HG03045 (cell line): ENCODE measurements around the gene NDRG4.
A peak's percentile ranks its signal among the peaks of the same experiment; 100 is the strongest.

Source experiments
- ATAC-seq: cut with Tn5 transposase; IDR thresholded peaks from one replicate; pipeline ENCODE4 v1.9.1; 2021; ENCODE audit warnings: mild to moderate bottlenecking, moderate library complexity; ENCODE audit not compliant: unreplicated experiment

NDRG4 gene

DNA sequence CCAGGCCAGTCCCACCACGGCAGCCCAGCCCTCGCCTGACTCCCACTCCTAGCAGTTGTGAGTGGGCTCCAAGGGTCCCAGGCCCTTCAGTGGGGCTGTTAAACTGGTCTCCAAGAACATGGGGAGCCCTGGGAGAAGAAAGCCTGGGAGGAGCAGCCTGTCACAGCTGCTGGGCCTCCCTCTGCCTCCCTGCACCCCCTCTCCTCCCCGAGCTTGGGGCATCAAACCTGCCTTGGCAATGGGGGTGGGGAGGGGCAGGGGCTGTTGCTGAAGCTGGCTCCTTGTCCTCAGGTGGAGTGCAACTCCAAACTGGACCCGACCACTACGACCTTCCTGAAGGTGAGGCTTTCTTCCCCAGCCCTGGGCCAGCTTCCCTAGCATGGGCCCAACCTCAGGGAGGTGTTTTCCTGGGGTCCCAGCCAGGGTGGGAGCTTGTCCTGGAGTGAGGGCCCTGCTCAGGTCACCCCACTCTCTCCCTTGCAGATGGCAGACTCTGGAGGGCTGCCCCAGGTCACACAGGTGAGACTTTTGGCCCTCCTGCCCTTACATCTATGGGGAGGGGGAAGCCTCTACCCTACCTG, 8.8 kb downstream of the NDRG4 start:
- no peak for ATAC-seq

DNA sequence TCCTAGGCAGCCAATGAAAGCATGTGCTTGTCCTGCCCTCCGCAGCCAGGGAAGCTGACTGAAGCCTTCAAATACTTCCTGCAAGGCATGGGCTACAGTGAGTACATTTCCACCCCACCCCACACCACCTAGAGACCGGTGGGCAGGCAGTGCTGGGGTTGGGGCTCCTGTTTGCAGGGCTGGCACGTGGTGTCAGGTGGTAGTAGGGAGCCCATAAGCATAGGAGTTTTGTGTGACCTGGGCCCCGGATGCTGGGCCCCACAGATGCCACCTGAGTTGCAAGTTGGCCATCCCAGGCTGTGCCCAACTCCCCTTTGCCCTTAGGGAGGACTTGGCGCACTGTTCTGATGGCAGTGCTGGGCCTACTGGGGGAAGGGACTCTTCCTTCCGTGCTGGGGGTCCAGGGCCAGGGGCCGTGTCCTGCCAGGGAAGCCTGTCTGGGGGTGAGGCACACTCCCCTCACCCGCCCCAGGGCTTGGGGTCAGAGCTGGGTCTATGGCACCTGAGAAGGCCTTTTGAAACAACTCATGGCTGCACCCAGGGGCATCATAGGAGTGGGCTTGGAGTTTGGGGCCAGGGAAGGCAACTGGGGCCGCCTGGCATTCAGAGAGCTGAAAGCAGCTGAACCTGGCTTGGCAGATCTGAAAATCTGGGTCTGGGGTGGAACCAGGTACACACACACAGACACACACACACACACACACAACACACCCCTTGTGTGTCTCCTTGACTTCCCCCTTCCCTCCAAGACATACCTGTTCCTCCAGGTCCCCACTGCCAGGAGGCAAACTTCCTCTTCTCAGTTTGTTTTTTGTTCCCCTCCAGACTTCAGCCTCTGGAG, 9.5 kb downstream of the NDRG4 start:
- no peak for ATAC-seq

DNA sequence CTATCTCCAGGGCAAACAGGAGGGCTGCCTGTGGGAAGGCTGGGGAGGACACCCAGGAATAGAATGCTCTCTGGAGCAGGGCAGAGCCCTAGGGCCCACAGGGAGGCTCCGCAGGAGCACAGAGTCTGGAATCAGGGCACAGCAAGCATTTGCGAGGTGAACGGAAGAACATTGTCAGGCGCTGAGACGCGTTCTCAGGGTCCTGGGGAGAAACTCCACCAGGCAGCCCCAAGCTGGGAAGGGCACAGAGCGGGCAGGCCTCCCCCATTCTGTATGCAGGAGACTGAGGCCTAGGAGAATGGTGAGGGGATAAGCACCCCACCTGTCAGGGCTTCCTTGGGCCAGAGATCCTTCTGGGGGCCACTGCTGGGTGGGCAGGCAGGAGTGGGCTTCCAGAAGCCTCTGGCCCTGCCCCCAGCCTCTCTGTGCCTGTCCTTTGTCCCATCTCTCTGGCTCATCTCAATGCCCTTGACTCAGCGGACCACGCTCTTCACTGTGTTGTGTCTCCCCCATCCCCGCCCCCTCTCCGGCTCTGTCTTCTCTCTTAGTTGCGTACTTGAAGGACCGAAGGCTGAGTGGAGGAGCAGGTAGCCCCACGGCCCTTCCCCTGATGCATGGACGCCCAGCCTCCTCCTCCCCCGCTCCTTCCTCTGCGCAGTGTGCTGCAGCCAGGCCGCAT, 10.3 kb downstream of the NDRG4 start:
- no peak for ATAC-seq

DNA sequence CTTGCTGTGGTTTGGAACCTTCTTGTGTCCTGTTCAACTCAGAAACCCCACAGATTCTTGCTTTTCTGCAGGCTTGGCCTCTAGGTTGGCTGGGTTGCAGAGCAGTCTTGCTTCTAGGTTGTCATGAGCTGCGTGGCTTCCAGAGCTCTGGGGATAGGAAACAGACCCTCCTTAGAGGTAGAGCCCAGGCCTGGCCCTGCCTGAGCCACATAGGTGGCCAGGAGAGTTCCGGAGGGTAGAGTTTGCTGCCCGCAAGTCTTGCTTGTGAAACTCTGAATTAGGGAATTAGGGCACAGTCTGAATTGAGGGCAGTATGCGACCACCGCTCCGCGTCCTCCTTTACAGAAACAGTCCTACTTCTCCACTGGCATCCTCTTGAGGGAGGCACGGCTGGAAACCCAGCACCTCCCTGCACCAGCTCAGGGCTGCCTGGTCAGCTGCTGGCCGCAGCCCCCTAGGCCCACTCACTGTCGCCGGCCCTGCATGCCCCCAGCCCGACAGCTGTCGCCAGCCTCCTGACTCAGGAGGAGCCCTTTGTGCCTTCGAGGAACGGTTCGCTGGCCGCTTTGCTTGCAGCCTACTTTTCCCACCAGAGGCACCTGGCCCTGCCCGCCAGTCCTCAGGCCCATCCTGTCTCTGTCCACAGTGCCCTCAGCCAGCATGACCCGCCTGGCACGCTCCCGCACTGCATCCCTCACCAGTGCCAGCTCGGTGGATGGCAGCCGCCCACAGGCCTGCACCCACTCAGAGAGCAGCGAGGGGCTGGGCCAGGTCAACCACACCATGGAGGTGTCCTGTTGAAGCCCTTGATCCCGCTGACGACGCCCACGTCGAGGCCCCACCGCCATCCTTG, 11.1 kb downstream of the NDRG4 start:
- no peak for ATAC-seq

DNA sequence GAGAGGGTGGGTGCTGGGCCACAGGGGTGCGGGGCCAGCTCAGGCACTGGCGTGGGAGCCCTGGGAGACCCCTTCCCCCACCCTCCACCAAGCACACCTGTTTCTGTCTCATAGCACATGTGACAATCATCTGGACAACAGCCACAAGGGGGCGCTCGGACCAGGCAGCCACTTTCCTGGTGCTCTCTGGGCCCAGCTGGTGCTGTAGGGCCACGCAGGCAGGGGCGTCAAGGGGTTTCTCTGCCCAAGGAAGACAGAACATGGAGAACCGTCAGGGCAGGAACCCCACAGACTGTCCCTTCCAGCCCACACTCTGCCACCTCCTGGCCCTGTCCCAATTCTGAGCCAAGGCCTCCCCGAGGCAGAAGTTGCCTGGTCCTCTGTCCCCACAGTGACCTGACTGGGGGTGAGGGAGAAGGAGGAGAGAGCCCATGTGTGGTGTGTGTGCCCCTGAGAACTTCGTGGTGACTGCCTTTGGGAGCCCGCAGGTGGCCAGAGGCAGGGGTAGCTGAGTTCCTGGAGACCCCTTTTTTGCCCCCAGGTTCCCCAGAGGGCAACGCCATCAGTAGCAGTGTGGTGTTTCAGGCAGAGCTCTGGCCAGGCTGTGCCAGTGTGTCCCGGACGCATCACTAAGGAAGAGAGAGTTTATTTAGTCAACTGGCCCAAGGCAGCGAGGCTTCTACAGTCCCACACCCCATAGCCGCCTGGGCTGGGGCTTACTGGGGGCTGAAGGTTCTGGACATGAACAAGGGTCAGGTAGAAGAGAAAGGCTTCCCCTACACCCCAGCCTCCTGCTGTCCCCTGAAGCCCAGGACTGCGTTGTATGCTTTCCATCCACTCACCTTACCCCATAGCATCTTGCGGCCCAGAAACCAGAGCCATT, 12.2 kb downstream of the NDRG4 start:
- ATAC-seq: peak; percentile 27

DNA sequence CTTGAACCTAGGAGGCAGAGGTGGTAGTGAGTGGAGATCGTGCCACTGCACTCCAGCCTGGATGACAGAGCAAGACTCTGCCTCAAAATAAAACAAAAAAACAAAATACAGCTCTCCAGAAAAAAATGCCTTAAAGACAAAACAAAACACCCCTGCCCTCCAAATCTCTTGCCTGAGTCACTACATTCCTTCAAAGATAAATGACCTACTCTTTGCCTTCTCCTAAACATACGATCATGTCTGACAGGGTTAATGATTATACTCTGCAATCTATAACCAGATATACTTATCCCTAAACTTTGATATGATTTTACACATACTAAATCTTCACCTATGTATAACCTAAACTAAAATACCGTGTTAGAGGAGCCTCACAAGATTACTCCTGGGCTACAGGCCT, 13.9 kb downstream of the NDRG4 start:
- no peak for ATAC-seq

DNA sequence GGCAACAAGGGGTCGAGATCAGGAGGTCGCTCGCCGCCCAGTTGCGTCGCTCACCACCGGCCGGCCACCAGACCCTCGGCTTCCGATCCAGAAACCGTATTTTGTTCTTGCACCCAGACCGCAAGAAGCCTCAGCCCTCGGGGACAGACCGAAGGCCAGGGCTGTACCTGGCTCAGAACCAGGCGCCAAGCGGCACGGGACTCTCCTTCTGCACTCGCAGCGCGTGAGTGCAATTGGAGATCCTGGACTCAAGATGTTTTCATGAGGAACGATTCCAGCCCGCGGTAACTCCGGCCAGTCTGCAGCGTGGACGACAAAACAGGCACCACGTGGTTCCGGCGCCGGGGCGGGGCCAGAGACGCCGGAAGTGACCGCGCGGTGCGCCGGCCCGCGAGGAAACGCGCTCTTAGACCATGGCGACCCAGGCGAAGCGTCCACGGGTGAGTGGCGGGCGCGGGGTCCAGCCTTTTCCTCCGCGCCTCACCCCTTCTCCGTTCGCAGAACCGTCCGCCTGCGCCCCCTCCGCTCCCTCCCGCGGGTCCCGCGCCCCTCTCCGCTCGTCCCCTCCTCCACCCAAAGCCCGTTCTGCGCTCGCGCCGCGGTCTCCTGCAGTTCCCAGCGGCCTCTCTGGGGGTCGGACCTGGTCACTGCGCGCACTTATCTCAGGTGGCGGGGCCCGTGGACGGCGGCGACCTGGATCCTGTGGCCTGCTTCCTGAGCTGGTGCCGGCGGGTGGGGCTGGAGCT, 15.4 kb downstream of the NDRG4 start, which contains the start of gene SETD6:
Gene SETD6, plus strand, starts transcription at position 393 of the 746 bp plus-strand sequence. Its CDS starts 21 bp downstream, at position 414.
- peak; percentile 78 for ATAC-seq

DNA sequence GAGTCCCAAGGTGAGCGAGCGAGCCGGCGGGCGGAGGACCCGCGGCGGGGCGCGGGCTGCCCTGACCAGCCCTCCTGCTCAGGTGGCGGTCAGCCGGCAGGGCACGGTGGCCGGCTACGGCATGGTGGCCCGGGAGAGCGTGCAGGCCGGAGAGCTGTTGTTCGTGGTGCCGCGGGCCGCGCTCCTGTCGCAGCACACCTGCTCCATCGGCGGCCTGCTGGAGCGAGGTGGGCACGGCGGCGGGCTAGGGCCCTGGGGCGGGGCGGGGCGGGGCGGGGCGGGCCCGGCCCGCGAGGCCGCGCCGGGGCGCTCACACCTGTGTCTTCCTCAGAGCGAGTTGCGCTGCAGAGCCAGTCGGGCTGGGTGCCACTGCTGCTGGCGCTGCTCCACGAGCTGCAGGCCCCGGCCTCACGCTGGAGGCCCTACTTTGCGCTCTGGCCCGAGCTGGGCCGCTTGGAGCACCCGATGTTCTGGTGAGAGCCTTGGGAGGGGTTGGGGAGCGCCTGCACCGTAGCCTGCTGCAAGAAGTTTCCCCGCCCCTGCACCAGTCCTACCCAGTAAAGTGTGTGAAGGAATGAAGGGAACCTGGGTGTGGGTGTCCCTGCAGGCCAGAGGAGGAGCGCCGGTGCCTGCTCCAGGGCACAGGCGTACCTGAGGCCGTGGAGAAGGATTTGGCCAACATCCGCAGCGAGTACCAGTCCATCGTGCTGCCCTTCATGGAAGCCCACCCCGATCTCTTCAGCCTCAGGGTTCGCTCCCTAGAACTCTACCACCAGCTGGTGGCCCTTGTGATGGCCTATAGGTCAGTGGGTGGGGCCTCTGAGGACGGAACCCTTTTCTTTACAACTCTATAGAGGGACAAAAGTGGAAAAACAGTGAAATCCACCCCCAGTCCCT, 16.2 kb downstream of the NDRG4 start:
- ATAC-seq: peak; percentile 40

DNA sequence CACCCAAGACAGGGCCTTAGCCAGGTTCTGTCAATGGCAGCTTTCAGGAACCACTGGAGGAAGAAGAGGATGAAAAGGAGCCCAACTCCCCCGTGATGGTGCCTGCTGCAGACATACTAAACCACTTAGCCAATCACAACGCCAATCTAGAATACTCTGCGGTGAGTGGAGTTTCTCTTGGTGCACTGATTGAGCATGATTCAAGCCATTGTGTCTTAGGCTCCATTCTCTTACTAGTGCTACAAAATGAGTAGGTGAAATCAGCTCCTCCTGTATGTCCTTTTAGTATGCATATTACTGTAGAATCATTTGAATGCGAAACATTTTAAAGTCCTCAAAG, 16.8 kb downstream of the NDRG4 start:
- ATAC-seq: no peak

DNA sequence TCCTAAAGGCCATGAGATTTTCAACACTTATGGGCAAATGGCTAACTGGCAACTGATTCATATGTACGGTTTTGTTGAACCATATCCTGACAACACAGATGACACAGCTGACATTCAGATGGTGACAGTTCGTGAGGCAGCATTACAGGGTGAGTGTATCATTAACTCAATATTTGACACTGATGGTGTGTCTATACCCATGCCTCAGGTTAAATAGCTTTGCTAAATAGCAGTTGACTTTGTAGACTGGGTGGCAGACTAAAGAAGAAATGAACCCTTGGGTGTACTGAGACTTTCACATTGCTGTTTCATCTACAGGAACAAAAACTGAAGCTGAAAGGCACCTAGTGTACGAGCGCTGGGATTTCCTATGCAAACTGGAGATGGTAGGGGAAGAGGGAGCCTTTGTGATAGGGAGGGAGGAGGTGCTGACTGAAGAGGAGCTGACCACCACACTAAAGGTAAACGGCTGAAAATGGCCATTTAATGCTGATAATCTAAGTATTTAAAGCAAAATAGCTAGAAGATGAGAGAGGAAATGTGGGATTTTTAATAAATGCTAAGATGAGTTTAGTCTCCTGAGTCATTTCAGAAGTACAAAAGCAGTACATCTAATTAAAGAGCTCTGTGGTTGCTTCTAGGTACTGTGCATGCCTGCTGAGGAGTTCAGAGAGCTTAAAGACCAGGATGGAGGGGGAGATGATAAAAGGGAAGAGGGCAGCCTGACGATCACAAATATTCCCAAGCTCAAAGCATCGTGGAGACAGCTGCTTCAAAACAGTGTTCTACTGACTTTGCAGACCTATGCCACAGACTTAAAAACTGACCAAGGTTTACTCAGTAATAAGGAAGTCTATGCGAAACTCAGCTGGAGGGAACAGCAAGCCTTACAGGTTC, 18.4 kb downstream of the NDRG4 start:
- peak; percentile 20 for ATAC-seq

DNA sequence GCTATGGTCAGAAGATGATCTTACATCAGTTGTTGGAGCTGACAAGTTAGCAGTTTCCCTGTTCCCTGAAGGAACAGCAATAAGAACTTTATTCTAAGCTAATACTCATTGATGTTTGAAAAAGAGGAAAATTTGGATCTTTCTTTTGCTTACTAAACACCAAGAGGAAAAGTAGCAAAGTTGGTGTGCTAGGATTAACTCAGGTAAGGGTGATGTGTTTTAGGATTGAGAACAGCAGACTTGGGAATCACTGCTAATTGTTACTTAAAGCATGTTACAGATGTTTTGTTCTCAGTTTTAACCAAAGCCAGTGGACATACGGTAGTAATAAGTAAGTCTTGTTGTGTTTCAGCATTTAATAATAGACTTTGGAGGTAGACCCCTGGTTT, 19.0 kb downstream of the NDRG4 start:
- ATAC-seq: no peak

DNA sequence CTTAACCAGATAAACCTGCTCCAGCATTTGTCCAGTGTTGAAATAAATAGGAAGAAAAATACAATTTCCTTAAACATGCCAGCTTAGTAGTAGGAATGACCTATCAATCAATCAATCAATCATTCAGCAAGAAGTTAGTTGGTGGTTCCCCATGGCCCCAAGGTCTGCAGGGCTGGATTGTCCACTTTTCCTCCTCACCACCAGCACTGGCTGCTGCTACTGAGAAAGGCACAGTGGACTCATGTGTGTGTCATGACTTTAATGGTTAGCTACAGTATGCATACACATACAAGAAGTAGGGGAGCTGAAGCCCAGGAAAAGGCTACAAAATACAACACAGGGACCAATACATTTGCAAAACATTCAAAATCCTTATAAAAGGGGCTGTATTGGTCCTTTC, 19.8 kb downstream of the NDRG4 start:
- no peak for ATAC-seq

DNA sequence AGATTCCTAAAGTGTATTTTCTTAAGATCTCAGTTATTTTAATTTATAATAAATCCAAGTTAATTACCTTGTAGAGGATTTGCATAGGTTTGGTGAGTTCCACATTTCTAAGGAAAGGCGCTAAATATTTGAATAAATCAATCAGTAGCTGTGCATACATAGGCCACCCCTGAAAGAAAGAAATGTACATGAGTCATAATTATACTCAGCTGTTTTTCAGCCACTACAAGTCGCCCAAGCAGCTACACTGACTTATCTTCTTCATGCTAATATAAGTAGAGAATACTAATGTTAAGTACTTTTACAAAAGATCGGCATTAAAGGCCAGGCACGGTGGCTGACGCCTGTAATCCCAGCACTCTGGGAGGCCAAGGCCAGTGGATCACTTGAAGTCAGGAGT, 30.2 kb downstream of the NDRG4 start:
- no peak for ATAC-seq

DNA sequence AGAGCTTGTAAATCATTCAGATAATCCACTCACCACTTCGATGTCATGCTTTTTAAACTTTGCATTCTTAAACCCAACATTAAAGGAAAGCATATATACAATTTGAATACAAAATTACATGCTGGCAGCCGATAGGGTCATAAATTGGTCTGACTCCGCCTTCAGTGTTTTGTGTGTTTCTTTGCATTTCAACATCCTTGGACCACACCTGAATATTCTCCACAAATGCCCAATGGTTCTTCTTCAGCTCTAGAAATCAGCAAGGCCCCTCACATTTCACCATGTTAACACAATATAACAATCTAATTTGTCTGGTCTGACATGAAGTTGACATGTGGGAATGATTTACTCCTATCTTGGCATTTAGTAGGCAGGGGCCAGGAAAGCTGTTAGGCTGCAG, 32.5 kb downstream of the NDRG4 start:
- ATAC-seq: no peak

DNA sequence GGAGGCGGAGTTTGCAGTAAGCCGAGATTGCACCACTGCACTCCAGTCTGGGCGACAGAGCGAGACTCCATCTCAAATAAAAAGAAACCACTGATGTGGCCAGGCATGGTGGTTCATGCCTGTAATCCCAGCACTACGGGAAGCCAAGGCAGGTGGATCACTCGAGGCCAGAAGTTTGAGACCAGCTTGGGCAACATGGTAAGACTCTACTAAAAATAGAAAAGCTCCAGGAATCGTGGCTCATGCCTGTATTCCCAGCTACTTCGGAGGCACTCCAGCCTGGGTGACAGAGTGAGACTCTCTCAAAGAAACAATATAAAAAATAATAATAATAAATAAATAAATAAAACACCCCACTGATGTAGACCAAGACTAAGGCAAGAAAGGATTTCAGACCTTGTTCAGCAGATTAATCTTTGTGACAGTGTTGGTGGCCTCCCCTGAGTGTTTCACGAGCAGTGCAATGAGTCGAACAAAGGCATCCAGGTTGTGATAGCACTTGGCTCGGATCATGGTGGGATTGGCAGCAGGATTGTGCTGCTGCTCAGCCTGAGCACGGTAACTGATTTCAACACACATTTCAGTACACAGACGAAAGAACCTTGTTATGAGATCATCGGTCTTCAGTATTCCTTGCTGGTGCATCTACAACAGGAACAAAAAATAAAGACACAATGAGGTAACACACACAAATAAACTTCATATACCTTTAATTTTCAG, 34.0 kb downstream of the NDRG4 start:
- no peak for ATAC-seq

DNA sequence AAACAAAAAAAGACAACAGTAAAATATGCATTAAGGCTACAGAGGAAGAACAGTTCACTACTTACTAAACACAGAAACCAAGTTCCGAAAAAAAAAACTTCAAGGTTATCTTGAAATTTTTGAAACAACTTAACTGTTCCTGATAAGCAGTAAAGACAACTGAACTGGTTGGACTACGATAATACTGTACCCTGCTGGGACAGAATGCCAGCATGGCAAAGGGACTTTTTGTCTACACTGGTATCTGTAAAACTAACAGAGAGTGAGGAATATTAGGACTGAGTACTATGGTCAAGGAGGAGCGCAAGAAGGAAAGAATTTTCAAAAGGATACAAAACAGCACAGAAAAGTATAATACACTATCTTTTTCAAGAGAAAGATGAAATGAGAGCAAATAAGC, 35.2 kb downstream of the NDRG4 start:
- ATAC-seq: no peak

DNA sequence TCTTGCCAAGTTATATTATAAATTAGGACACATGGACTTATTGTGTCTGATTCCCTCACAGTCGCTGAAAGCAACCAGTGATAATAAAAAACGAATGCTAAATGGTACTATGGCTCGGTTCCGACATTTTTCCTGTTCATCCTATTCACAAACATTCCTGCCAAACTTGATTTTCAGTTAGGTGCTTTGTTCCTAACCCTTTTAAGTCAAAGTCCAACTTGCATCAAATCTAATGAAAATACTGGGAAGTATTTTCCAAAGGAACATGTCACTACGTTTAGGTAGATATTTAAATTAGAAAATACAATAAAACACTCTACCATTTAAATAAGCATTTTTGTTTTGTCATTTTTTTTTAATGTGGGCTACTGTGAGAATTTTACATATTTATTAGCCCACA, 36.3 kb downstream of the NDRG4 start:
- no peak for ATAC-seq
